Kidney (tissue), 22 donors: ENCODE results near the gene NDUFS1. TPM values are rescaled to one million over a fixed set of nuclear protein-coding genes. Genes with fewer than 3 reads are reported as not detected.
"Not testable (repeated sequence)": the region's sequence is repeated elsewhere in the genome, so short reads cannot be mapped to it uniquely, and the experiment has no call there.

Experiments
- DNase-seq, 5 donors: peaks; one replicate each; pipeline ENCODE4 v3.0.0-alpha.2; 2013 to 2020
- FAIRE-seq: peaks from 2 replicates; lab custom pipeline; 2012; peaks lifted over from hg19 to GRCh38; lab: Jason Lieb, UNC
- H3K27ac ChIP-seq, 2 donors: one replicate each; pipeline ENCODE4 v1.7.0; 2013; ENCODE audit warnings: low read depth in 2 of 2, low read length in 2 of 2, inconsistent platforms in 1 of 2
- H3K27me3 ChIP-seq: one replicate; pipeline ENCODE4 v1.7.1; 2013; ENCODE audit warnings: low read length, inconsistent platforms; ENCODE audit not compliant: control insufficient read depth, insufficient read depth
- H3K36me3 ChIP-seq, 3 donors: one replicate each; pipeline versions ENCODE4 v1.7.0 to v1.7.1; 2013; ENCODE audit warnings: low read length in 3 of 3, control low read depth in 1 of 3, inconsistent platforms in 1 of 3; ENCODE audit not compliant: insufficient read depth in 3 of 3, control insufficient read depth in 2 of 3
- H3K4me1 ChIP-seq, 3 donors: one replicate each; pipeline versions ENCODE4 v1.7.0 to v1.7.1; 2013; ENCODE audit warnings: low read length in 3 of 3, inconsistent platforms in 1 of 3, low read depth in 1 of 3; ENCODE audit not compliant: control insufficient read depth in 2 of 3, insufficient read depth in 2 of 3
- H3K4me3 ChIP-seq, 3 donors: one replicate each; pipeline versions ENCODE4 v1.7.0 to v1.8.1; 2013; ENCODE audit warnings: low read length in 3 of 3, control low read depth in 1 of 3, inconsistent platforms in 1 of 3
- H3K9ac ChIP-seq, 3 donors: one replicate each; pipeline versions ENCODE4 v1.7.0 to v1.7.1; 2013; ENCODE audit warnings: low read length in 3 of 3, control low read depth in 1 of 3, inconsistent platforms in 1 of 3
- H3K9me3 ChIP-seq, 3 donors: one replicate each; pipeline versions ENCODE4 v1.7.0 to v1.7.1; 2013; ENCODE audit warnings: low read length in 3 of 3, control low read depth in 1 of 3, inconsistent platforms in 1 of 3; ENCODE audit not compliant: control insufficient read depth in 2 of 3, insufficient read depth in 1 of 3
- intact Hi-C: fragments of 100-400 bp; cut with DNase I; formaldehyde crosslinking; loops from one replicate; pipeline ENCODE4 v1.11.1; 2022
- long read RNA-seq, 10 donors: library from polyadenylated mRNA in 1 of 10; unstranded in 1 of 10; transcript quantifications; one replicate each; pipeline ENCODE4 v2.0.0 and lab custom pipeline, GENCODE V29; 2021 to 2026
- polyA plus RNA-seq: library from polyadenylated mRNA; stranded (reverse); fragments of 350-450 nt; fragmentation: Illumina TruSeq; extraction: RNeasy Lipid Tissue Mini Kit (QIAGEN cat#74804); gene quantifications from one replicate; pipeline ENCODE4 v1.2.3, GENCODE V29; 2014; ENCODE audit warnings: low read depth, low replicate concordance; ENCODE audit not compliant: insufficient read depth
- total RNA-seq: library from RNA; stranded (reverse); fragmentation: NEBNext Ultra II Directional; extraction: Animal tissue kit (Norgen Biotek cat#: 25700); gene quantifications from one replicate; pipeline ENCODE4 v1.2.1, GENCODE V29; 2021
- TF ChIP-seq, protein P1 (sequence below): IDR thresholded peaks from 3 replicates; pipeline ENCODE4 v1.5.1; 2012; ENCODE audit warnings: mild to moderate bottlenecking, moderate library complexity, borderline replicate concordance; ENCODE audit not compliant: insufficient read depth; ENCODE audit errors: extremely low read depth
- donor health status: control.
- donor health status: control.
- donor health status: control.
- donor health status: control.
- donor health status: control.
- donor health status: DM: yes; HTN: yes; CAD: no.
- donor health status: Normal renal cell carcinoma (clear cell type).

Gene NDUFS1
- 97.2 TPM for total RNA-seq
- 67.6 TPM for polyA plus RNA-seq
- long read RNA-seq, donor 1, full-length matches to known transcripts: 3 of 3 reads
- long read RNA-seq, donor 1, partial matches to known transcripts: 0 of 3 reads
- long read RNA-seq, donor 1, other reads (novel, unspliced or antisense): 0 of 3 reads
- long read RNA-seq, donor 2, full-length matches to known transcripts: 5 of 1,037 reads
- long read RNA-seq, donor 2, partial matches to known transcripts: 1,004 of 1,037 reads
- long read RNA-seq, donor 2, other reads (novel, unspliced or antisense): 28 of 1,037 reads
- long read RNA-seq, donor 3, full-length matches to known transcripts: 16 of 1,427 reads
- long read RNA-seq, donor 3, partial matches to known transcripts: 1,330 of 1,427 reads
- long read RNA-seq, donor 3, other reads (novel, unspliced or antisense): 81 of 1,427 reads
- long read RNA-seq, donor 4, full-length matches to known transcripts: 9 of 938 reads
- long read RNA-seq, donor 4, partial matches to known transcripts: 871 of 938 reads
- long read RNA-seq, donor 4, other reads (novel, unspliced or antisense): 58 of 938 reads
- long read RNA-seq, donor 5, full-length matches to known transcripts: 1 of 1 reads
- long read RNA-seq, donor 5, partial matches to known transcripts: 0 of 1 reads
- long read RNA-seq, donor 5, other reads (novel, unspliced or antisense): 0 of 1 reads
- long read RNA-seq, donor 6, full-length matches to known transcripts: 8 of 2,287 reads
- long read RNA-seq, donor 6, partial matches to known transcripts: 2,148 of 2,287 reads
- long read RNA-seq, donor 6, other reads (novel, unspliced or antisense): 131 of 2,287 reads
- long read RNA-seq, donor 7, full-length matches to known transcripts: 42 of 51 reads
- long read RNA-seq, donor 7, partial matches to known transcripts: 4 of 51 reads
- long read RNA-seq, donor 7, other reads (novel, unspliced or antisense): 5 of 51 reads
- long read RNA-seq, donor 8, full-length matches to known transcripts: 4 of 1,125 reads
- long read RNA-seq, donor 8, partial matches to known transcripts: 1,034 of 1,125 reads
- long read RNA-seq, donor 8, other reads (novel, unspliced or antisense): 87 of 1,125 reads
- long read RNA-seq, donor 9, full-length matches to known transcripts: 2 of 627 reads
- long read RNA-seq, donor 9, partial matches to known transcripts: 586 of 627 reads
- long read RNA-seq, donor 9, other reads (novel, unspliced or antisense): 39 of 627 reads
- long read RNA-seq, donor 10, full-length matches to known transcripts: 5 of 32 reads
- long read RNA-seq, donor 10, partial matches to known transcripts: 27 of 32 reads
- long read RNA-seq, donor 10, other reads (novel, unspliced or antisense): 0 of 32 reads

DNA sequence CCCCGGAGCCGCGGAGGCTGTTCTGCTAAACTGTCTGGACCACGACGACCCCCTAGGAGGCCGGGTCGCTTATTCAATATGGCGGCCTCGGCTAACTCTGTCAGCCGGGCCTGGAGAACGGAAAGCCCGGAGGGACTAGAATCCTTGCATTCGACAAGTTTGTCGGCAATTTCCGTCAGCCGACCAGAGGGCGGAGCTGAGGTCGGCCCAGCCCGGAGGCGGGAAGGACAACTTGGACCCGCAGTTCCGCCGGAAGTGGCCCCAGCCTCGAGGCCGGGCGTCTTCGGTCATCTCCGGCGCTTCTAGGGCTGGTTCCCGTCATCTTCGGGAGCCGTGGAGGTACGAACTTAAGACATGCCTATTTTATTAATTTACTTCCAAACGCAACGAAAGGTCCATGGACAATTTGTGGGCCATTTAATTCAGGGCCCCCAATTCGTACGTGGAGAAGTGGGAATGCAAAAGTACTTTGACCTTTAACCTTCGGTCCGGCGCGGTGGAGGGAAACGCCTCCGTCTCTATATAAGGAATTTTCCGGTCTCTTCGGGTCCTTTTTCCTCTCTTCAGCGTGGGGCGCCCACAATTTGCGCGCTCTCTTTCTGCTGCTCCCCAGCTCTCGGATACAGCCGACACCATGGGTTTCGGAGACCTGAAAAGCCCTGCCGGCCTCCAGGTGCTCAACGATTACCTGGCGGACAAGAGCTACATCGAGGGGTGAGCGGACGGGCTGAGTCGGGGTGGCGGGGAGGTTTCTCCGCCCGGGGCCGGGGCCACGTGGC lies at the start of gene NDUFS1, which contains the start of gene EEF1B2:
NDUFS1 (minus strand) TSS at position 99 of the 779 bp plus-strand sequence. CDS start 5,766 bp downstream, outside the sequence.
EEF1B2 (plus strand) TSS at position 550 of the 779 bp plus-strand sequence; CDS start at position 635, 85 bp downstream.
- Histone ChIP-seq H3K27ac (peak within 1 kb of the TSS; percentile 82 to 89), H3K9me3 (no peaks in the 10 kb centered on the region), H3K9ac (peak within 1 kb of the TSS; percentile 89 to 99 (median 93)), H3K27me3 (no peaks in the 10 kb centered on the region), H3K36me3 (peaks cover 4 to 27% (median 9%) of the 10 kb centered on the region in 3 donors), H3K4me1 (peaks cover 0 to 13% (median 6%) of the 10 kb centered on the region in 3 donors), H3K4me3 (peak within 1 kb of the TSS; percentile 96 to 99 (median 96))
- DNase-seq (peak; percentile 98 to 99 (median 99)), FAIRE-seq (peak; percentile 68)
- TF ChIP-seq, protein P1, sequence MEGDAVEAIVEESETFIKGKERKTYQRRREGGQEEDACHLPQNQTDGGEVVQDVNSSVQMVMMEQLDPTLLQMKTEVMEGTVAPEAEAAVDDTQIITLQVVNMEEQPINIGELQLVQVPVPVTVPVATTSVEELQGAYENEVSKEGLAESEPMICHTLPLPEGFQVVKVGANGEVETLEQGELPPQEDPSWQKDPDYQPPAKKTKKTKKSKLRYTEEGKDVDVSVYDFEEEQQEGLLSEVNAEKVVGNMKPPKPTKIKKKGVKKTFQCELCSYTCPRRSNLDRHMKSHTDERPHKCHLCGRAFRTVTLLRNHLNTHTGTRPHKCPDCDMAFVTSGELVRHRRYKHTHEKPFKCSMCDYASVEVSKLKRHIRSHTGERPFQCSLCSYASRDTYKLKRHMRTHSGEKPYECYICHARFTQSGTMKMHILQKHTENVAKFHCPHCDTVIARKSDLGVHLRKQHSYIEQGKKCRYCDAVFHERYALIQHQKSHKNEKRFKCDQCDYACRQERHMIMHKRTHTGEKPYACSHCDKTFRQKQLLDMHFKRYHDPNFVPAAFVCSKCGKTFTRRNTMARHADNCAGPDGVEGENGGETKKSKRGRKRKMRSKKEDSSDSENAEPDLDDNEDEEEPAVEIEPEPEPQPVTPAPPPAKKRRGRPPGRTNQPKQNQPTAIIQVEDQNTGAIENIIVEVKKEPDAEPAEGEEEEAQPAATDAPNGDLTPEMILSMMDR: no peak
- intact Hi-C loops: no loop called here

DNA sequence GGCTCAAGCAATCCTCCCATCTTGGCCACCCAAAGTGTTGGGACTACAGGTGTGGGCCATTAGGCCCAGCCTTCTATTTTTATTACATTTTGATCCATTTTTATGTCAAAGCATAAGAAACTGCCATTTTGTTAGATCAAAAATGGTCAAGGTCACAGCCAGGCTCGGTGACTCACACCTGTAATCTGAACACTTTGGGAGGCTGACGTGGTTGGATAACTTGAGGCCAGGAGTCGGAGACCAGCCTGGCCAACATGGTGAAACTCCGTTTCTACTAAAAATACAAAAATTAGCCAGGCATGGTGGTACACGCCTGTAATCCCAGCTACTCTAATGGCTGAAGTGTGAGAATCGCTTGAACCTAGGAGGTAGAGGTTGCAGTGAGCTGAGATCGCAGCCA lies 49.7 kb upstream of the NDUFS1 start:
- Histone ChIP-seq H3K27me3 (no peaks in the 10 kb centered on the region), H3K4me1 (peaks cover 0 to 3% (median 0%) of the 10 kb centered on the region in 3 donors), H3K9me3 (no peaks in the 10 kb centered on the region), H3K9ac (no peak overlapping the region), H3K27ac (no peak overlapping the region), H3K36me3 (no peaks in the 10 kb centered on the region), H3K4me3 (no peak overlapping the region)
- no peak for DNase-seq
- TF ChIP-seq, protein P1: no peak
- FAIRE-seq: no peak
- intact Hi-C loops: no loop called here

DNA sequence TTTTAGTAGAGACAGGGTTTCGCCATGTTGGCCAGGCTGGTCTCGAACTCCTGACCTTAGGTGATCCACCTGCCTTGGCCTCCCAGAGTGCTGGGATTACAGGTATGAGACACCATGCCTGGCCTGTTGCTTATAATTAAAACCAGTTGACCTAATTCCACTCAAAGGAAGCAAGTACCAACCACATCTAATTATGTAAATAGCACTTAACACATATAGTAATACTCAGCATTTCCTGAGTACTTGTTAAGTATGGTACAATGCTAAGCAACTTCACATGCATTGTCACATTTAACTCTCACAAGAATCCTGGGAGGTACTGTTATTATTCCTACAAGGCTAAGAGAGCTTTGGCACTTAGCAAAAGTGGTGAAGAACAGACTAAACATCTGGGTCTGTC lies 48.1 kb upstream of the NDUFS1 start:
- not testable (repeated sequence) for DNase-seq

More for the DNA sequence above, 48.1 kb upstream of the NDUFS1 start:
- FAIRE-seq, H3K36me3 ChIP-seq, H3K27ac ChIP-seq, H3K9ac ChIP-seq, H3K27me3 ChIP-seq, H3K4me1 ChIP-seq, H3K9me3 ChIP-seq, H3K4me3 ChIP-seq, intact Hi-C loops: not testable (repeated sequence)
